HG03045 (cell line): Measurements from ENCODE around the gene PBXIP1.
"Not testable (repeated sequence)": the region's sequence is repeated elsewhere in the genome, so short reads cannot be mapped to it uniquely, and the experiment has no call there.

Experiments used
- ATAC-seq: cut with Tn5 transposase; IDR thresholded peaks from one replicate; pipeline ENCODE4 v1.9.1; 2021; ENCODE audit warnings: mild to moderate bottlenecking, moderate library complexity; ENCODE audit not compliant: unreplicated experiment

PBXIP1 gene

DNA sequence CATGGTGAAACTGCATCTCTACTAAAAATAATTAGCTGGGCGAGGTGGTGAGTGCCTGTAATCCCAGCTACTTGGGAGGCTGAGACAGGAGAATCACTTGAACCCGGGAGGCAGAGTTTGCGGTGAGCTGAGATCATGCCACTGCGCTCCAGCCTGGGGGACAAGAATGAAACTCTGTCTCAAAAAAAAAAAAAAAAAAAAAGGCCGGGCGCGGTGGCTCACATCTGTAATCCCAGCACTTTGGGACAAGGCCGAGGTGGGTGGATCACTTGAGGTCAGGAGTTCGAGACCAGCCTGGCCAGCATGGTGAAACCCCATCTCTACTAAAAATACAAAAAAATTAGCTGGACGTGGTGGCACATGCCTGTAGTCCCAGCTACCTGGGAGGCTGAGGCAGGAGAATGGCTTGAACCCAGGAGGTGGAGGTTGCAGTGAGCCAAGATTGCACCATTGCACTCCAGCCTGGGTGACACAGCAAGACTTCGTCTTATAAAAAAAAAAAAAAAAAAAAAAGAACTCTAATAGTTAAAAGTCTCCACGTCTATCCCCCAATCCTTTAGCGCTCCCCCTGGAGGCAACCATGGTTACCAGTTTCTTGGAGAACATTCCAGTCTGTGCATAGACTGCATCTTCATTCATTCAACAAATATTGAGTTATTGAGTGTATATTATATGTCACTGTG lies 39.5 kb upstream of the PBXIP1 start:
- ATAC-seq: not testable (repeated sequence)

DNA sequence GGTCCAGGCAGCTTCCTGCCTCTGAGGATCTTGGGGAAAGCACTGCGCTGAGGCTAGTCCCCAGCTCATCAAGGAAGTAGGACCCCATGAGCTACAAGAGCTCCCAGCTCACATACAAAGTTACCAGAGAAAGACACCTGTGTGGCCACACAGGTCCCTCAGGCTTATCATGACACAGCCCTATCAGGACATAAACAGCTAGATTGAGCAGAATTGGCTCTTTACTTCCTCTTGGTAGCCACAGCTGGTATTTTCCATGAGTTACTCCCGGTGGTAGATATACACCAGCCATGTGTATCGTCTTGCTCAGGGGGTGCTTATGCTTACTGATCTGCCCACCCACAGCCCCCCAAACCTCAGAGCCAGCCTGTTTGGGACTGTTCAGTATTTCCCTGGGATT lies 38.7 kb upstream of the PBXIP1 start:
- no peak for ATAC-seq

DNA sequence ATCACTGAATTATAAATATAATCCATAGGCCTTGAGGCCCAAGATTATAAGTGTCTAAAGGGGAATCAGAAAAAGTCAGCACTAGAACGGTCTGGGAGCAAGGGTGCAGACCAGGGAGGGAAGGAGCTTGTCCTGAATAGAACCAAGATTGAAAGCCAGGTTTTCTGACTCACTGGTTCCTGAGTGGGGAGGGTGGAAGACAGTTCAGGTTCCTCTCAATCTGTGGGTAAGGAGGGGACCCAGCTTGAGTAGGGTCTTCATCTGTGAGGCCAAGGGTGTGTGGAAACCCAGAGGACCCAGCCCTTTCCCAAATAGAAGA lies 38.3 kb upstream of the PBXIP1 start:
- ATAC-seq: no peak

DNA sequence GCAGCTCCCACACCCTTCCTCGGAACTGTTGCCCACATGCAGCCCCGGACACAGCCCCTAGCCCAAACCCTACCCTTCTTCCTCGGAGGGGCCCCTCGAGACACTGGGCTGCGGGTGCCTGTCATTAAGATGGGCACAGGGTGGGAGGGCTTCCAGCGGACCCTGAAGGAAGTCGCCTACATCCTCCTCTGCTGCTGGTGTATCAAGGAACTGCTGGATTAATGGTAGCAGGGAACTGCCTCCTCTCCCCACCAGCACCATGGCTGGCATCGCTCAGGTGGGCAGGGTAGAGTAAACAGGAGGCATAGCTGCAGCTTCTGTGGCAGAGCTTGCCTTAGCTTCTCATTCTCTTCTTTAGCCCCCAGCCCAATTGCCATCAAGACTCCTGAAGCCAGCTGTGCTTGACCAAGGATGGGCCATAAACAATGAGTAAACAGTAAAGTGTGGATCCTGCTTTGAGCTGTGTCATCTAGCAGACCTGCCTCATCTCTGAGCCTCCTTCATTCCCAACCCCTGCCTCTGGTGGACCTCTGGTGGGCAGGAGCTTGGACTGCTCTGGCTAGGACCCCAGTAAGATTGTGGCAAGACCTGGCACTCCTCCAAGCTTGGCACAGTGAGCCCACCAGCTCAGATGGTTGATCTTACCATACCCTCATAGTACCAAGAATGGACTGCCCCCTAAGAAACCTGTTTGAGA lies 37.8 kb upstream of the PBXIP1 start, which contains the start of gene LENEP:
Gene LENEP, plus strand, starts transcription at position 15 of the 697 bp plus-strand sequence. Its CDS starts 22 bp downstream, at position 37.
- no peak for ATAC-seq

DNA sequence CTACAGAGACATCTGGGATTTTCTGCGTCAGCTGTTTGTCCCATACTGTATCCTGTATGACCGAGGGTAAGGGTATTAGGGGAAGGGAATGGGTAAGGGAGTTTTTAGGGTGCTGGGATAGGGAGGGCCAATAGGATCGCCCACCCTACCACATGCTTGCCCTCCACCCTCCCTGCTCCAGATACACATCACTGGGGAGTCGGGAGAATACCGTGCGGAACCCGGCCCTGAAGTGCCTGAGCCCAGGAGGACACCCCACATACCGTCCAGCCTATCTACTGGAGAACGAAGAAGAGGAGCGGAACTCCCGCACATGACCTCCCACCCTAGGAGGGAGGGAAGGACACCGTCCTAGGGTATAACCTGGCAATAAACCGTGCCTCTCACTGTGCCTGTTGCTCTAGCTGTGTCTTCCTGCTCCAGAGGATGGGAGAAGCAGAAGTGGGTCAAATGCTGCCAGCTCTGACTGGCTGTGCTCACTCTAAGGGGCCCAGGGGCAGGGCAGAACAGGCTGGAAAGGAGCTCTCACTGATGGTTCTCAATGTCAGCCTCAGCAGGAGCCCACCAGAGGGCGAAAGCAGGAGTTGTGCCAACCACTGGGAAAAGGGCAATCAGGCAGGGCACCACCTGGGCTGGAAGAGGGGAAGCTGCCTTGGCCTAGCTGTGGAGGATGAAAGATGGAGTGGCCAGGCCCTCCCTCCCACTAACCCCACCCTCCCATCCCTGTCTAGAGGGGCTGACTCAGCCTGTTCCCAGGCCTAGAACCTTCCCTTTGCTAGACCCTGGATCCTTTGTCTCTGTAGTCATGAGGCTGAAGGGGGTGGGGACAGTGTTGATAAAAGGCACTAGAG lies 37.0 kb upstream of the PBXIP1 start:
- no peak for ATAC-seq

DNA sequence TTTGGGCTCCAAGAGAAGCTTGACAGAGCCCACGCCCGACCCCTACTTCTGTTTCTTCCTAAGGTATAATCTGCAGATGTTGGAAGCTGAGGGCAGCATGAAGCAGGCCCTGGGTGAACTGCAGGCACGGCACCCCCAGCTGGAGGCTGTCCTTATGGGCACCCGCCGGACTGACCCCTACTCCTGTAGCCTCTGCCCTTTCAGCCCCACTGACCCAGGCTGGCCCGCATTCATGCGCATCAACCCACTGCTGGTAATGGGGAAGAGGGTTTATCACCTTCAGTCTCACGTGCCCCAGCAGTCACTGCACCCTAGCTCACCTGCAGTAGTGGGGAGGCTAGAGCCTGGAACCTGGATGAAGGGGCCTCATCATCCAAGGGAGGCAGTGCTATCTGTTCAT lies 34.4 kb upstream of the PBXIP1 start:
- no peak for ATAC-seq

DNA sequence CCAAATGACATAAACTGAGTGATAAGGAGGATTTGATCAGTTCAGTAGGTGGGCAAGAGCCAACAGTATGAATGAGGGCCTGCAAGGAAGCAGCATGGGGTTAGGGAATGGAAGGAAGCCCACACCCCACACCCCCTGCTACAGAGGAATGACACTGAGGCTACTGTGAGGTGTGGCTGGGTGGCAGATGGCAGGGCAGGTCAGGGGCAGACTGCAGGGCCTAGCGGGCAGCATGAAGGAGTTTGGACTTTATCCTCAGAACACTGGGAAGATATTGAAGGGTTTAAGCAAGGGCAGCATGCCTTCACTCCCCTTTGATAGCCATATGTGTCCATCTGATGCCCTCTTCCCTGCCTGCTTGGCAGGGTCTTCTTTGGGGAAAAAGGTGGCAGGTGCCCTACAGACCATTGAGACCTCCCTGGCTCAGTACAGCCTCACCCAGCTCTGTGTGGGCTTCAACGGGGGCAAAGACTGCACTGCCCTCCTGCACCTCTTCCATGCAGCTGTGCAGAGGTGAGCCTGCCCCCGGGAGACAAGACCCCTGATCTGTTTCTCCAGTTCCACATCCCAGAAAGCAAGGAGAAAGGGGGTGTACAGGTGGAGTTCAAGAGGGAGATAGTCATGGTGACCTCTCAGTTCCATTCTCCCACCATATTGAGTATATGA lies 33.4 kb upstream of the PBXIP1 start:
- no peak for ATAC-seq

DNA sequence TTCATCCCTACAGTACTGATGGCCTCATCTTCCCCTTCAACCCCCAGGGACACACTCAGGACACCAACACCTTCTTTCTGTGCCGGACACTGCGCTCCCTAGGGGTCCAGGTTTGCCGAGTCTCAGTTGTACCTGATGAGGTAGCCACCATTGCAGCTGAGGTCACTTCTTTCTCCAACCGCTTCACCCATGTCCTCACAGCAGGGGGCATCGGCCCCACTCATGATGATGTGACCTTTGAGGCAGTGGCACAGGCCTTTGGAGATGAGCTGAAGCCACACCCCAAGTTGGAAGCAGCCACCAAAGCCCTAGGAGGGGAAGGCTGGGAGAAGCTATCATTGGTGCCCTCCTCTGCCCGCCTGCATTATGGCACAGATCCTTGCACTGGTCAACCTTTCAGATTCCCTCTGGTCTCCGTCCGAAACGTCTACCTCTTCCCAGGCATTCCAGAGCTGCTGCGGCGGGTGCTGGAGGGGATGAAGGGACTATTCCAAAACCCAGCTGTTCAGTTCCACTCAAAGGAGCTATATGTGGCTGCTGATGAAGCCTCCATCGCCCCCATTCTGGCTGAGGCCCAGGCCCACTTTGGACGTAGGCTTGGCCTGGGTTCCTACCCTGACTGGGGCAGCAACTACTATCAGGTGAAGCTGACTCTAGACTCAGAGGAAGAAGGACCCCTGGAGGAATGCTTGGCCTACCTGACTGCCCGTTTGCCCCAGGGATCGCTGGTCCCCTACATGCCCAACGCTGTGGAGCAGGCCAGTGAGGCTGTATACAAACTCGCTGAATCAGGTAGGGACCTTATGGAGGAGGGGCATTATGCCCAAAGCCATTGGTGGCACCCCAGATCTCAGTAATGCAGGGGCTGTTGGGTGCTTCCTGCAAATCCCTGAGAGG lies 32.4 kb upstream of the PBXIP1 start:
- ATAC-seq: no peak

DNA sequence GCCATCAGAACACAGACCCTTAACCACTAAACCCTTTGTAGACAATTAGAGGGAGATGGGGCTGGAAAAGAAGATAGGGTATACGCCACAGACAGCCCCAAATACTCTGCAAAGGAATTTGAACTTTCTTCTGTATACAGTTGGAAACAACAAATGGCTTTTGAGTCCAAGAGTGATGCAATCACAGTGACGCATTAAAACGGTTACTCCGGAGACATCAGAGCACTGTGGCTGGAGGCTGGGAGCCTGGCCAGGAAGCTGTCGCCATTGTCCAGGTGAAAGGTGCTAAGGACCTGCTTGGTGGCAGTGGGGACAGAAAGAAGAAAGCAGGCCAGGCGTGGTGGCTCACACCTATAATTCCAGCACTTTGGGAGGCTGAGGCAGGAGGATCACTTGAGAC lies 31.4 kb upstream of the PBXIP1 start:
- no peak for ATAC-seq

DNA sequence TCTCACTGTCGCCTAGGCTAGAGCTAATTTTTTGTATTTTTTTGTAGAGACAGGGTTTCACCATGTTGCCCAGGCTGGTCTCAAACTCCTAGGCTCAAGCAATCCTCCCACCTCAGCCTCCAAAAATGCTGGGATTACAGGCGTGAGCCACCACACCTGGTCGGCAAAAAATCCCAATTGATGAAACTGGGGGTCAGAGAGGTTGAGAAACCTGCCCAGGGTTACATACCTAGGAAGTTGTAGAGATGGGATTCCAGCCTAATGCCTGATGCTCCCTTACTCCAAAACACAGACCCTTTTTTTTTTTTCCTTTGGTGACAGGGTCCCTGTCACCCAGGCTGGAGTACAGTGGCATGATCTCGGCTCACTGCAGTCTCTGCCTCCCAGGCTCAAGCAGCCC lies 30.8 kb upstream of the PBXIP1 start:
- not testable (repeated sequence) for ATAC-seq

DNA sequence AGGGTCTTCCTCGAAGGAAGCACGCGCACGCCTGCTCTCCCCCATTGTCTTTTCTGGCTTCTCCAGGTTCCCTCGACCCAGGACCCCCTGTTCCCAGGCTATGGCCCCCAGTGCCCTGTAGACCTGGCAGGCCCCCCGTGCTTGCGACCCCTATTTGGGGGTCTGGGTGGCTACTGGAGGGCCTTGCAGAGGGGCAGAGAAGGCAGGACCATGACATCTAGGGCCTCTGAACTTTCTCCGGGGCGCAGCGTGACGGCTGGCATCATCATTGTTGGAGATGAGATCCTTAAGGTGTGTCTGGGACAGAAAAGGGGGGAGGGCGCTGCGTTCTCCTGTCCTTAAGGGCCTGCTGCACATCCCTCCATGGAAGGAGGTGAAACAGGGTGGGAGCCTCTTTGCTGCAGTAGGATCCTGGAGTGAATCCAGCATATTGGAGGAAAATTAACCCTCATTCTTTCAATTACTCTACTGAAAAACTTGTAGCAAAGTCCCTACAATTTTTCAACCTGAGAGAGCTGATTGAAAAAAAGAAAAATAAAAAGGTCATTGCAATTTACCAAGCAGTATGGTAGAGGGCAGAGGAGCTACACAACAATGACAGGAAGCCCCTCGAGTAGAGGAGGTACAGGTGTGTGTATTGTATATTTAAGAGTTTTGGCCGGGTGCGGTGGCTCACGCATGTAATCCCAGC lies 28.0 kb upstream of the PBXIP1 start:
- ATAC-seq: no peak

DNA sequence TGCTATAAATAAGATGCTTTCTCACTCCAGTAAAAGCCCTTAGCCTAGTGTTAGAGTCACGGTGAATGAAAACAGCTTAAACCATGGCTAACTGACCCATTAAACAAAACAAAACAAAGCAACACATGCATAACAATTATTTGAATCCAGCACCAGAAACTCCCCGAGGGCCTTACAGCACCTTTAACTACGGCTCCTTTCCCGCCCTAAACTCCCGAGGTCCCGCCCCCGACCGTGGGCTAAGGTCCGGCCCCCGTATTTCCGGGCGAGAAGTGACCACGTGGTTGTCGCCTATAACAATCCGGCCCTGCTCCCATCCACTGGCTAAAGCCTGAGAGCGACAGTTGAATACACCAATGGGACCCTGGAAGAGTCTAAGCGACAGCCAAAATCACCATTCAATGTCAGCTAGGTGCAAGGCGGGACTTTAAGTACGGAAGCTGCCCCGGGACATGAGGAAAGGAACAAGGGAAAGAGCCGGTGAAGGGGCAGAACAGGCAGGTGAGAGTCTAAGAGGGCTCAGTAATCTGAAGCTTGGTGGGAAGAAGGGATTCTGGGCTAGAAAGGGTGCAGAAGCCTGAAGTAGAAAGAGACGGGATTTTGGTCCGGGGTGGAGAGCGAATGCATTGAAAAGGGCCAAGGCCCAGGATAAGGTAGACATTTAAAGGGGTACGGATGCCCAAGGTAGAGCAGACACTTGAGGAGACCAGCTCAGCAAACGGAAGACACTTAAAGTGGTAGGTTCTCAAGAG lies 27.2 kb upstream of the PBXIP1 start, which contains the start of gene FLAD1:
Gene FLAD1, plus strand, starts transcription at position 448 of the 752 bp plus-strand sequence. CDS start 351 bp downstream, outside the sequence.
- ATAC-seq: peak; percentile 98

DNA sequence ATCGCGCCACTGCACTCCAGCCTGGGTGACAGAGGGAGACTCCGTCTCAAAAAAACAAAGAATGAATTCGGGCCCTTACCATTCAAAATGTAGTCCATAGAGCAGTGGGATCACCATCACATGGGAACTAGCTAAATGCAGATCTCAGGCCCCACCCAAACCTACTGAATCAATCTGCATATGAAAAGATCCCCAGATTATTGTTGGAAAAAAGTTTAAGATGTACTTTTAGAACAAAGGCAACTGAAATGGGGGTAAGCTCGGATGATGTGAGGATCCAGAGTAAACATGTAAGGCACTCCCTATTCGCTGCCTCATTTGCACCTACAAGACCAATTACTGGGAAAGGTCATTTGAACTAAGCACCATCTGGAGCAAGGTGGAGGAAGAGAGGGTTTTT lies 26.4 kb upstream of the PBXIP1 start:
- no peak for ATAC-seq

DNA sequence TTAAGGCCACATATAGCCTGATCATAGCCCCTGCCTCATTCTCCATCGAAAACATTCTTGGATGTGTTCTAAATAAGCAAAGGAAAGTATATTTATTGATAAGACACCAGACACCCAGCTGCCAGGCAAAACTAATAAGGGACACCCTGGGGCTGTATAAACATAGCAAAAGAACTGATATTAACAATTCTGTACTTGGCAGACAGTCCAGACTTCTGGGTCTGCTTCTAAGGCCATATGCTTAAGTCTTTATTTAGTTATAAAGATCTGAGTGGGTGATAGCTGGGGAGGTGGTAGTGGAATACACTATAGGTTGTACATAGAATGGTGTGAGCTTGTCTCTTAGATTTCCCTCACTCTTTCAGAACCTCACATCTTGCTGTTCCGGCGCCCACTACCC lies 22.5 kb upstream of the PBXIP1 start:
- no peak for ATAC-seq

DNA sequence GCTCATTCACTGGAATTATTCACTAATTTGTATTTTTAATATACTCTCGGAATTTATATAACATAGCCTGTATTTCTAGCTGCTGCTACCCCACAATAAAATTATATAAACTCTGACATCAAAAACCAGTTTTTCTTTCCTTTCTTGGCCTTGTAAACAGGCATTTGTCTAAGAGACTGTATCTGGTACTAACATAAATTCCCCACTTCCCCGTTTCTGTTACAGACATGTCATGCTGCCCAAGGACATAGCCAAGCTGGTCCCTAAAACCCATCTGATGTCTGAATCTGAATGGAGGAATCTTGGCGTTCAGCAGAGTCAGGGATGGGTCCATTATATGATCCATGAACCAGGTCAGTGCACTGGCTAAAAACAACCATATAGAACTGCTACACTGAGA lies 21.9 kb upstream of the PBXIP1 start:
- ATAC-seq: not testable (repeated sequence)

DNA sequence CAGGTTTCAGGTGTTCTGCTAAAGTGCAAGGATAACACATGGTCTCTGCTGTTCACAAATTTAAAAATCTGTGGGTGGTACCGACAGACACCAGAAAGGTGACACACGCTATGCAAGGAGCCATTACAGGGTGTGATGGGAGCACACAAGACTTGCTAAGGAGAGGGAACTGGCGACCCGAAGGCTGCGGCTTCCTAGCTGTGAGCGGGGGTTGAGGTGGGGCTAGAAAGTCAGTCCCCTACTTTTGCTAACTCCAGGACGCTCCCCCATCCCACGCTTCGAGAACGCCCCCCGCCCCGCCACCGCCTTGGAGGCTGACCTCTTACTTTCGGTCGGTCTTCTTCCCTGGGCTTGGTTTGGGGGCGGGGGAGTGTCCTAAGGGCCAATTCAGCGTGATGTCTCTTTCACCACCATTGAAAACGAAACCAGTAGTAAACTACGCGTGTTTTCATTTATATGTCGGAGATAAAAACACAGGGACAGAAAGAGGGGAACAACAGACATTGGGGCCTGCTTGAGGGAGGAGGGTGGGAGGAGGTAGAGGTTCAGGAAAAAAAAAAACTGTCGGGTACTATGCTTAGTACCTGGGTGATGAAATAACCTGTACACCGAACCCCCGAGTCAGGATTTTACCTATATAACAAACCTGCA lies 19.6 kb upstream of the PBXIP1 start:
- no peak for ATAC-seq

DNA sequence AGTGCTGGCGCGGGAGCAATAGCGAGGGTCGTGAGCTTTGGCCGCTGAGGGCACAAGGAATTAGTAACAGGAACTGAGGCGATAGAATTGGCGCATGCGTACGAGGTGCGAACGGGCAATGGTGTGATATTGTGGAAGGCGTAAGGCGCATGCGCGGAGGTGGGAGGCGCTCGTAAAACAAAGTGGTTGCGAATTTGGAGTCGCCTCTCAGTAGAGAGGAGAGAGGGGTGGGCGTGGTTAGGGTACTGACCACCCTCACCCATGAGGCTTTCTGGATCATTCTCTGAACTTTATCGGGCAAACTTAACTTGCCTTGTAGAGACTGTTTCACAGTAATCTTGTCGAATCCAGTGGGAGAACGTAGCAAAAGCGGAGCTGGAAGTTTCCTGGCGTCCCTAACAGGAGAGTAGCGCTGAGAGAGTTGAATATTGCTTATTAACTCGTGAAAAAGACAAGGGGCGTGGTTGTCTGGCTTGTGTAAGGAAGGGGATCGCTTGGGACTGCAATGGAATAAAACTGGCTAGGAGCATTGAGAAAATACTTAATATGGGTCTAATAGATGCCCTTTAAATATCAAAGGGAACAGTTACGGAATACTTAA lies 19.0 kb upstream of the PBXIP1 start:
- peak; percentile 52 for ATAC-seq
